HepG2 (cell line): Measurements from ENCODE around the gene RNF135. TPM values are rescaled to one million over a fixed set of nuclear protein-coding genes. Genes with fewer than 3 reads are reported as not detected.

Experiments
- ATAC-seq: fragments of 200-7000 bp; cut with Tn5 transposase; 3 replicates; pipeline ENCODE4 v1.9.1; 2020; ENCODE audit warnings: mild to moderate bottlenecking, moderate library complexity
- BruUV-seq: library from RNA; stranded (reverse); fragments of 400-500 nt; replicated peaks from 2 replicates; lab custom pipeline; 2021; lab: Mats Ljungman, UMichigan
- CTCF ChIA-PET: fragments of 300-600 bp; formaldehyde crosslinking; extraction: SDS; loops from one replicate; lab custom pipeline; 2021; ENCODE audit warnings: low total read pairs, inconsistent platforms, low intra/inter-chr PET ratio; lab: Yijun Ruan, JAX
- POLR2A ChIA-PET: fragments of 350-600 bp; sonication (Branson Sonifier 250); formaldehyde crosslinking; loops from one replicate; lab custom pipeline; 2020; ENCODE audit warnings: antibody characterized with exemption, inconsistent platforms; lab: Yijun Ruan, JAX
- DNase-seq: peaks from one replicate; pipeline ENCODE4 v3.0.0-alpha.2; 2015; ENCODE audit warnings: low spot score
- FAIRE-seq: peaks from 3 replicates; lab custom pipeline; 2011; peaks lifted over from hg19 to GRCh38; lab: Jason Lieb, UNC
- H2AFZ ChIP-seq: one replicate; pipeline ENCODE4 v1.6.1; 2011; ENCODE audit warnings: low read length, inconsistent platforms
- H3K27ac ChIP-seq: fragments of 300-600 bp; 3 replicates; pipeline ENCODE4 v1.8.0; 2011; ENCODE audit warnings: mixed run types, mild to moderate bottlenecking, mixed read lengths, low read length, inconsistent platforms; ENCODE audit not compliant: insufficient read depth; ENCODE audit errors: extremely low read length
- H3K27me3 ChIP-seq, 2 experiments: fragments of 200-600 bp in 1 of 2; 2 replicates in 1 of 2; 3 replicates in 1 of 2; pipeline versions ENCODE4 v1.6.0 to v1.8.0; 2011; ENCODE audit warnings: low read length in 2 of 2, mild to moderate bottlenecking in 2 of 2, moderate library complexity in 2 of 2, inconsistent platforms in 1 of 2; ENCODE audit not compliant: insufficient read depth in 2 of 2, control insufficient read depth in 1 of 2
- H3K36me3 ChIP-seq, 2 experiments: fragments of 200-600 bp in 1 of 2; replicated peaks in 1 of 2; 2 replicates in 1 of 2; 3 replicates in 1 of 2; pipeline versions ENCODE4 v1.5.1 to v1.8.0; 2011; ENCODE audit warnings: low read length in 2 of 2, inconsistent platforms in 1 of 2; ENCODE audit not compliant: insufficient read depth in 2 of 2, control insufficient read depth in 1 of 2
- H3K4me1 ChIP-seq: 2 replicates; pipeline ENCODE4 v1.5.1; 2012; ENCODE audit warnings: low read length, inconsistent platforms; ENCODE audit not compliant: insufficient read depth
- H3K4me2 ChIP-seq: 2 replicates; pipeline ENCODE4 v1.6.0; 2011; ENCODE audit warnings: low read depth, low read length, inconsistent platforms
- H3K4me3 ChIP-seq, 3 experiments: fragments of 200-600 bp in 1 of 3; sonication (generic), shearing (Covaris generic) in 1 of 3; replicated peaks in 1 of 3; 2 replicates each; pipeline ENCODE4 v1.5.1; 2011 to 2016; ENCODE audit warnings: low read length in 3 of 3, inconsistent platforms in 2 of 3, low read depth in 2 of 3, mild to moderate bottlenecking in 2 of 3, control low read depth in 1 of 3, mixed read lengths in 1 of 3; ENCODE audit not compliant: insufficient read depth in 1 of 3
- H3K79me2 ChIP-seq: one replicate; pipeline ENCODE4 v1.6.1; 2011; ENCODE audit warnings: low read length, inconsistent platforms; ENCODE audit not compliant: insufficient read depth
- H3K9ac ChIP-seq: 2 replicates; pipeline ENCODE4 v1.6.0; 2011; ENCODE audit warnings: mild to moderate bottlenecking, low read depth, low read length, inconsistent platforms; ENCODE audit not compliant: insufficient read depth
- H3K9me3 ChIP-seq: 2 replicates; pipeline ENCODE4 v1.5.1; 2012; ENCODE audit warnings: mild to moderate bottlenecking, low read length
- H4K20me1 ChIP-seq: 2 replicates; pipeline ENCODE4 v1.6.0; 2011; ENCODE audit warnings: inconsistent platforms, mild to moderate bottlenecking, low read length, moderate library complexity; ENCODE audit not compliant: insufficient read depth
- CHD4 ChIP-seq: fragments of 200-600 bp; sonication (generic); IDR thresholded peaks from 2 replicates; pipeline ENCODE4 v1.7.0; 2017; ENCODE audit warnings: mild to moderate bottlenecking, low read length, borderline replicate concordance
- KDM6A ChIP-seq: IDR thresholded peaks from 2 replicates; pipeline ENCODE4 v1.6.1; 2016; ENCODE audit warnings: low read depth
- RFX3 ChIP-seq: IDR thresholded peaks from 2 replicates; pipeline ENCODE4 v1.6.1; 2016; ENCODE audit warnings: missing biosample characterization, missing genetic modification reagents
- SRF ChIP-seq: IDR thresholded peaks from 2 replicates; pipeline ENCODE4 v1.6.1; 2011; ENCODE audit warnings: mild to moderate bottlenecking, low read depth, low read length, moderate library complexity
- ZBTB7B ChIP-seq: sonication (generic); formaldehyde crosslinking; IDR thresholded peaks from 2 replicates; pipeline ENCODE4 v1.4.0; 2020; ENCODE audit warnings: missing genetic modification reagents
- ZNF225 ChIP-seq: sonication (generic); formaldehyde crosslinking; IDR thresholded peaks from 2 replicates; pipeline ENCODE4 v1.4.0; 2020; ENCODE audit warnings: mild to moderate bottlenecking, missing genetic modification reagents
- ZNF331 ChIP-seq: sonication (generic); formaldehyde crosslinking; IDR thresholded peaks from 2 replicates; pipeline ENCODE4 v1.4.0; 2020; ENCODE audit warnings: missing genetic modification reagents
- ZNF607 ChIP-seq: sonication (generic); formaldehyde crosslinking; IDR thresholded peaks from 2 replicates; pipeline ENCODE4 v1.5.1; 2020; ENCODE audit warnings: missing genetic modification reagents, mild to moderate bottlenecking, borderline replicate concordance
- WGBS: methylation state at CpG from one replicate; pipeline ENCODE4 v1.1.6; 2017; ENCODE audit warnings: low lambda C conversion rate; 5-methylcytosine and 5-hydroxymethylcytosine counted together
- in situ Hi-C: cut with HindIII; loops from 2 replicates; pipeline ENCODE4 v1.10.0; 2017; ENCODE audit warnings: low pct_unique_long_range_greater_than_20kb; ENCODE audit not compliant: extremely low pct_ligation_motif_present
- intact Hi-C: fragments of 100-400 bp; cut with micrococcal nuclease; formaldehyde crosslinking; loops from one replicate; pipeline ENCODE4 v1.10.0; 2022; ENCODE audit not compliant: unreplicated experiment
- polyA plus RNA-seq, 8 experiments: library from polyadenylated mRNA; depleted of rRNA in 3 of 8; stranded (reverse) in 7 of 8; unstranded in 1 of 8; fragments of >200 nt; fragmentation: Illumina TruSeq in 4 of 8; extraction: Trizol in 4 of 8; gene quantifications; 2 replicates each; pipeline versions ENCODE4 v1.2.1 to v1.2.3, GENCODE V29; 2011 to 2016; ENCODE audit warnings: low read depth in 4 of 8, missing spikeins in 1 of 8, mixed read lengths in 1 of 8; ENCODE audit not compliant: insufficient read depth in 1 of 8
- total RNA-seq, 5 experiments: library from RNA; depleted of rRNA; stranded (reverse); fragments of >200 nt; fragmentation: Illumina TruSeq; extraction: Trizol; gene quantifications; 2 replicates each; pipeline ENCODE4 v1.2.3, GENCODE V29; 2016; ENCODE audit warnings: low read depth in 1 of 5
- TF ChIP-seq, protein P1 (sequence below), 2 experiments: sonication (generic) in 1 of 2; formaldehyde crosslinking in 1 of 2; IDR thresholded peaks; 2 replicates each; pipeline versions ENCODE4 v1.6.1 to v1.9.0; 2014 to 2022; ENCODE audit warnings: antibody characterized with exemption in 1 of 2, borderline replicate concordance in 1 of 2, inconsistent platforms in 1 of 2, low read depth in 1 of 2, missing genetic modification reagents in 1 of 2
- TF ChIP-seq, protein P2 (sequence below): IDR thresholded peaks from 2 replicates; pipeline ENCODE4 v1.6.1; 2018; ENCODE audit warnings: missing genetic modification reagents, mild to moderate bottlenecking, missing compliant biosample characterization
- TF ChIP-seq, protein P3 (sequence below): IDR thresholded peaks from 2 replicates; pipeline ENCODE4 v1.6.1; 2016; ENCODE audit warnings: low read depth

The RNF135 gene
- total and polyA plus RNA-seq, 2 of the 13 experiments (the other 11 are each of a cell fraction or from before 2014, with no cell fraction given): not detected

DNA sequence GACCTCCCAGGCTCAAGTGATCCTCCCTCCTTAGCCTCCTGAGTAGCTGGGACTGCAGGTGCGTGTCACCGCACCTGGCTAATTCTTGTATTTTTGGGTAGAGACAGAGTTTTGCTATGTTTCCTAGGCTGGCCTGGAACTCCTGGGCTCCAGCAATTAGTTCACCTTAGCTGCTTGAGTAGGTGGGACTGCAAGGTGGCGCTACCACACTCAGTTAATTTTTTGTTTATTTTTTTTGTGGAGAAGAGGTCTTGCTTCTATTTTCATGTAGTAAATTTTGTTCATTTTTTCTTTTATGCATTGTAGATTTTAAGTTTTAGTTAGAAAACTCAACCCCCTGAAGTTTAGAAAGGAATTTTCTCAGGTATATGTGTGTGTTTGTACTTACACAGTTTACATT is 21.7 kb downstream of the RNF135 start:
- DNase-seq (no peak), ATAC-seq (no peak), FAIRE-seq (no peak)
- in situ Hi-C loops: no loop called here
- no peaks in the 10 kb centered on the region for H4K20me1 ChIP-seq
- H3K4me2 ChIP-seq: no peak overlapping the region
- H3K9me3 ChIP-seq: no peaks in the 10 kb centered on the region
- ChIA-PET POLR2A (no interaction called here), CTCF (no interaction called here)
- 84% methylated on average over 3 of the region's 3 CpGs for WGBS
- no peak for TF ChIP-seq ZBTB7B (CRISPR knock-in tag)
- TF ChIP-seq KDM6A (CRISPR knock-in tag): no peak
- TF ChIP-seq CHD4: no peak
- TF ChIP-seq ZNF607: no peak
- TF ChIP-seq, protein P1, sequence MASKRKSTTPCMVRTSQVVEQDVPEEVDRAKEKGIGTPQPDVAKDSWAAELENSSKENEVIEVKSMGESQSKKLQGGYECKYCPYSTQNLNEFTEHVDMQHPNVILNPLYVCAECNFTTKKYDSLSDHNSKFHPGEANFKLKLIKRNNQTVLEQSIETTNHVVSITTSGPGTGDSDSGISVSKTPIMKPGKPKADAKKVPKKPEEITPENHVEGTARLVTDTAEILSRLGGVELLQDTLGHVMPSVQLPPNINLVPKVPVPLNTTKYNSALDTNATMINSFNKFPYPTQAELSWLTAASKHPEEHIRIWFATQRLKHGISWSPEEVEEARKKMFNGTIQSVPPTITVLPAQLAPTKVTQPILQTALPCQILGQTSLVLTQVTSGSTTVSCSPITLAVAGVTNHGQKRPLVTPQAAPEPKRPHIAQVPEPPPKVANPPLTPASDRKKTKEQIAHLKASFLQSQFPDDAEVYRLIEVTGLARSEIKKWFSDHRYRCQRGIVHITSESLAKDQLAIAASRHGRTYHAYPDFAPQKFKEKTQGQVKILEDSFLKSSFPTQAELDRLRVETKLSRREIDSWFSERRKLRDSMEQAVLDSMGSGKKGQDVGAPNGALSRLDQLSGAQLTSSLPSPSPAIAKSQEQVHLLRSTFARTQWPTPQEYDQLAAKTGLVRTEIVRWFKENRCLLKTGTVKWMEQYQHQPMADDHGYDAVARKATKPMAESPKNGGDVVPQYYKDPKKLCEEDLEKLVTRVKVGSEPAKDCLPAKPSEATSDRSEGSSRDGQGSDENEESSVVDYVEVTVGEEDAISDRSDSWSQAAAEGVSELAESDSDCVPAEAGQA (IDR thresholded peaks at IDR 0.05; ENCODE audit: low read depth): no peak
- TF ChIP-seq, protein P1 (CRISPR knock-in tag; IDR thresholded peaks at IDR 0.05; ENCODE audit: borderline replicate concordance): no peak
- TF ChIP-seq, protein P2, sequence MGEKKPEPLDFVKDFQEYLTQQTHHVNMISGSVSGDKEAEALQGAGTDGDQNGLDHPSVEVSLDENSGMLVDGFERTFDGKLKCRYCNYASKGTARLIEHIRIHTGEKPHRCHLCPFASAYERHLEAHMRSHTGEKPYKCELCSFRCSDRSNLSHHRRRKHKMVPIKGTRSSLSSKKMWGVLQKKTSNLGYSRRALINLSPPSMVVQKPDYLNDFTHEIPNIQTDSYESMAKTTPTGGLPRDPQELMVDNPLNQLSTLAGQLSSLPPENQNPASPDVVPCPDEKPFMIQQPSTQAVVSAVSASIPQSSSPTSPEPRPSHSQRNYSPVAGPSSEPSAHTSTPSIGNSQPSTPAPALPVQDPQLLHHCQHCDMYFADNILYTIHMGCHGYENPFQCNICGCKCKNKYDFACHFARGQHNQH (CRISPR knock-in tag): no peak
- TF ChIP-seq ZNF225: no peak
- TF ChIP-seq SRF: no peak
- TF ChIP-seq, protein P3, sequence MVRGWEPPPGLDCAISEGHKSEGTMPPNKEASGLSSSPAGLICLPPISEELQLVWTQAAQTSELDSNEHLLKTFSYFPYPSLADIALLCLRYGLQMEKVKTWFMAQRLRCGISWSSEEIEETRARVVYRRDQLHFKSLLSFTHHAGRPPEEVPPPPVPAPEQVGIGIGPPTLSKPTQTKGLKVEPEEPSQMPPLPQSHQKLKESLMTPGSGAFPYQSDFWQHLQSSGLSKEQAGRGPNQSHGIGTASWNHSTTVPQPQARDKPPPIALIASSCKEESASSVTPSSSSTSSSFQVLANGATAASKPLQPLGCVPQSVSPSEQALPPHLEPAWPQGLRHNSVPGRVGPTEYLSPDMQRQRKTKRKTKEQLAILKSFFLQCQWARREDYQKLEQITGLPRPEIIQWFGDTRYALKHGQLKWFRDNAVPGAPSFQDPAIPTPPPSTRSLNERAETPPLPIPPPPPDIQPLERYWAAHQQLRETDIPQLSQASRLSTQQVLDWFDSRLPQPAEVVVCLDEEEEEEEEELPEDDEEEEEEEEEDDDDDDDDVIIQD: no peak
- TF ChIP-seq RFX3 (CRISPR knock-in tag): no peak
- TF ChIP-seq ZNF331 (CRISPR knock-in tag): no peak
- no peak overlapping the region for H3K9ac ChIP-seq
- intact Hi-C loops: no loop called here
- H3K79me2 ChIP-seq: no peaks in the 10 kb centered on the region
- no peaks in the 10 kb centered on the region for H3K36me3 ChIP-seq
- H3K27me3 ChIP-seq: no peaks in the 10 kb centered on the region
- H2AFZ ChIP-seq: no peak overlapping the region
- BruUV-seq: no TSS peak
- H3K4me1 ChIP-seq: peaks cover 7% of the 10 kb centered on the region
- H3K4me3 ChIP-seq: no peak overlapping the region
- no peak overlapping the region for H3K27ac ChIP-seq
